Astrocyte (in vitro differentiated cells and primary cell): ENCODE measurements around the gene TMEM130. TPM values are rescaled to one million over a fixed set of nuclear protein-coding genes. Genes with fewer than 3 reads are reported as not detected.

Experiments used
- DNase-seq: peaks from one replicate; pipeline ENCODE4 v3.0.0-alpha.2; 2010; ENCODE audit warnings: low read depth
- FAIRE-seq: peaks from 2 replicates; lab custom pipeline; 2011; peaks lifted over from hg19 to GRCh38; lab: Jason Lieb, UNC
- H2AFZ ChIP-seq: 2 replicates; pipeline ENCODE4 v1.6.0; 2012; ENCODE audit warnings: low read depth, low read length, inconsistent platforms
- H3K27ac ChIP-seq: 2 replicates; pipeline ENCODE4 v1.5.1; 2011; ENCODE audit warnings: low read depth, low read length, inconsistent platforms
- H3K27me3 ChIP-seq: 2 replicates; pipeline ENCODE4 v1.6.0; 2011; ENCODE audit warnings: low read length, inconsistent platforms; ENCODE audit not compliant: insufficient read depth
- H3K36me3 ChIP-seq: 2 replicates; pipeline ENCODE4 v1.5.1; 2011; ENCODE audit warnings: low read length, inconsistent platforms; ENCODE audit not compliant: insufficient read depth
- H3K4me1 ChIP-seq: 2 replicates; pipeline ENCODE4 v1.5.1; 2011; ENCODE audit warnings: low read length, inconsistent platforms; ENCODE audit not compliant: insufficient read depth
- H3K4me2 ChIP-seq: 2 replicates; pipeline ENCODE4 v1.6.0; 2012; ENCODE audit warnings: low read length, inconsistent platforms
- H3K4me3 ChIP-seq: 2 replicates; pipeline ENCODE4 v1.5.1; 2011; ENCODE audit warnings: low read depth, mild to moderate bottlenecking, low read length, inconsistent platforms; ENCODE audit not compliant: insufficient read depth
- H3K79me2 ChIP-seq: 2 replicates; pipeline ENCODE4 v1.6.0; 2012; ENCODE audit warnings: mild to moderate bottlenecking, low read length, inconsistent platforms; ENCODE audit not compliant: insufficient read depth
- H3K9ac ChIP-seq: 2 replicates; pipeline ENCODE4 v1.6.0; 2012; ENCODE audit warnings: mild to moderate bottlenecking, low read length, inconsistent platforms
- H3K9me3 ChIP-seq: 2 replicates; pipeline ENCODE4 v1.5.1; 2012; ENCODE audit warnings: low read depth, mild to moderate bottlenecking, low read length, inconsistent platforms; ENCODE audit not compliant: insufficient read depth
- H4K20me1 ChIP-seq: 2 replicates; pipeline ENCODE4 v1.6.0; 2012; ENCODE audit warnings: low read length, inconsistent platforms; ENCODE audit not compliant: insufficient read depth
- H3K27ac Mint-ChIP-seq: one replicate; pipeline ENCODE4 v1.8.0; 2021; ENCODE audit warnings: mild to moderate bottlenecking, mixed read lengths; ENCODE audit not compliant: unreplicated experiment
- H3K27me3 Mint-ChIP-seq: one replicate; pipeline ENCODE4 v1.8.0; 2021; ENCODE audit warnings: low read depth, mixed read lengths; ENCODE audit not compliant: unreplicated experiment
- H3K36me3 Mint-ChIP-seq: one replicate; pipeline ENCODE4 v1.8.0; 2021; ENCODE audit warnings: low read depth, mixed read lengths; ENCODE audit not compliant: unreplicated experiment
- H3K4me1 Mint-ChIP-seq: one replicate; pipeline ENCODE4 v1.8.0; 2021; ENCODE audit warnings: low read depth, mixed read lengths; ENCODE audit not compliant: unreplicated experiment
- H3K4me3 Mint-ChIP-seq: one replicate; pipeline ENCODE4 v1.8.0; 2021; ENCODE audit warnings: mild to moderate bottlenecking, moderate library complexity, mixed read lengths; ENCODE audit not compliant: unreplicated experiment
- H3K9me3 Mint-ChIP-seq: one replicate; pipeline ENCODE4 v1.8.0; 2021; ENCODE audit warnings: mild to moderate bottlenecking, mixed read lengths; ENCODE audit not compliant: unreplicated experiment
- EZH2 ChIP-seq: IDR thresholded peaks from 2 replicates; pipeline ENCODE4 v1.6.1; 2012; ENCODE audit warnings: mild to moderate bottlenecking, low read length, inconsistent platforms; ENCODE audit not compliant: insufficient read depth
- total RNA-seq: library from RNA; stranded (reverse); gene quantifications from 2 replicates; pipeline ENCODE4 v1.2.1, GENCODE V29; 2021
- TF ChIP-seq, protein P1 (sequence below): IDR thresholded peaks from 2 replicates; pipeline ENCODE4 v1.5.1; 2011; ENCODE audit warnings: low read depth, mild to moderate bottlenecking, inconsistent platforms, low read length, moderate library complexity; ENCODE audit not compliant: insufficient read depth

TMEM130 gene
- total RNA-seq, 1 donor from 2014 or later = 12.4 TPM

DNA sequence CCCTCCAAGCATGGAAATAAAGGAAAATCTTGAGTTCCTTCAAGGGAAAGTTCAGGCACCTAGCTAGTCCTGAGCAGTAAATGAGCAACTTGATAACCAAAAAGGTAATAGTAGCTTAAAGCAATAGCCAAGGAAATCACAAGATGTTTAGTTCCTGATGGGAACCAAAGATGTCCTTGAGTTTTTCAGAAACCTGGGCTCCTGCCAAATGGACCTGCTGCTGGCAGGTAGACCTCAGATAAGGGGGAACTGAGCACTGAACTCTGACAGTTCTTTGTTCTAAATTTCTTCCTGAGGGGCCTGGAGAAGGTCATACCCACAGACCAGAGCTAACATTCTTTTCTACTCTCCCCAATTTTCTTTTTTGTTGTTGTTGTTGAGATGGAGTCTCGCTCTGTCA, 48.5 kb downstream of the TMEM130 start:
- TF ChIP-seq, protein P1, sequence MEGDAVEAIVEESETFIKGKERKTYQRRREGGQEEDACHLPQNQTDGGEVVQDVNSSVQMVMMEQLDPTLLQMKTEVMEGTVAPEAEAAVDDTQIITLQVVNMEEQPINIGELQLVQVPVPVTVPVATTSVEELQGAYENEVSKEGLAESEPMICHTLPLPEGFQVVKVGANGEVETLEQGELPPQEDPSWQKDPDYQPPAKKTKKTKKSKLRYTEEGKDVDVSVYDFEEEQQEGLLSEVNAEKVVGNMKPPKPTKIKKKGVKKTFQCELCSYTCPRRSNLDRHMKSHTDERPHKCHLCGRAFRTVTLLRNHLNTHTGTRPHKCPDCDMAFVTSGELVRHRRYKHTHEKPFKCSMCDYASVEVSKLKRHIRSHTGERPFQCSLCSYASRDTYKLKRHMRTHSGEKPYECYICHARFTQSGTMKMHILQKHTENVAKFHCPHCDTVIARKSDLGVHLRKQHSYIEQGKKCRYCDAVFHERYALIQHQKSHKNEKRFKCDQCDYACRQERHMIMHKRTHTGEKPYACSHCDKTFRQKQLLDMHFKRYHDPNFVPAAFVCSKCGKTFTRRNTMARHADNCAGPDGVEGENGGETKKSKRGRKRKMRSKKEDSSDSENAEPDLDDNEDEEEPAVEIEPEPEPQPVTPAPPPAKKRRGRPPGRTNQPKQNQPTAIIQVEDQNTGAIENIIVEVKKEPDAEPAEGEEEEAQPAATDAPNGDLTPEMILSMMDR = no peak
- TF ChIP-seq EZH2 = no peak

DNA sequence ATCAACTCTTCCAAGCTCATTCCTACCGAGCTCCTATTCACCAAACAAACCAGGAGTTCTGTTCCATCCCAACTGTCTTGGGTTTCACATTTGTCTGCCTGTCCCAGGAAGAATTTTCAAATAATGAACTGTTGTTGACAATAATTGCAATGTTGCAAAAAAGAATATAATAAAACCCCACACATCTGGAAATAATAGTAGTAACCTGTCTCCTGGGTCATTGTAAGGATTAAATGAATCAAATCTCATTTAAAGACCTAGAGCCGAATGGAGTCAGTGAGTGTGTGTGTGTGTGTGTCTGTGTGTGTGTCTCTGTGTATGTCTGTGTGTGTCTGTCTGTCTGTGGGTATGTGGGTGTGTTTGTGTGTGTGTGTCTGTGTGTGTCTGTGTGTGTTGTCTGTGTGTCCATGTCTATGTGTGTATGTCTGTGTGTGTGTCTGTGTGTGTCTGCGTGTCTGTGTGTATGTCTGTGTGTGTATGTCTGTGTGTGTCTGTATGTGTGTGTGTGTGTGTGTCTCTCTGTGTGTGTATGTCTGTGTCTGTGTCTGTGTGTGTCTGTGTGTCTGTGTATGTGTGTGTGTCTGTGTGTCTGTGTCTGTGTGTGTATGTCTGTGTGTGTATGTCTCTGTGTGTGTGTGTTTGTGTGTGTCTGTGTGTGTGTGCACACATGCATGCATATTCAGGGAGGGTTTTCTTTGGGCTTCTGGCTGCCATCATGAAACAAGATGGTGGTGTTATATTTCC, 52.7 kb downstream of the TMEM130 start:
- no peaks in the 10 kb centered on the region for H3K27me3 ChIP-seq
- FAIRE-seq (no peak), DNase-seq (no peak)
- Mint-ChIP-seq H3K4me3 (no peak overlapping the region), H3K27ac (no peak overlapping the region), H3K27me3 (peaks cover 9% of the 10 kb centered on the region), H3K4me1 (peaks cover 5% of the 10 kb centered on the region), H3K9me3 (no peaks in the 10 kb centered on the region), H3K36me3 (no peaks in the 10 kb centered on the region)
- H2AFZ ChIP-seq = no peak overlapping the region
- H4K20me1 ChIP-seq = no peaks in the 10 kb centered on the region
- no peak overlapping the region for H3K4me3 ChIP-seq
- H3K4me1 ChIP-seq = peaks cover under 1% of the 10 kb centered on the region
- H3K9ac ChIP-seq = no peak overlapping the region
- no peaks in the 10 kb centered on the region for H3K36me3 ChIP-seq
- no peak overlapping the region for H3K27ac ChIP-seq
- H3K4me2 ChIP-seq = no peak overlapping the region
- TF ChIP-seq, protein P1 = no peak
- TF ChIP-seq EZH2 = no peak
- no peaks in the 10 kb centered on the region for H3K79me2 ChIP-seq
- H3K9me3 ChIP-seq = no peaks in the 10 kb centered on the region

More for the DNA sequence above, 48.5 kb downstream of the TMEM130 start:
- Histone ChIP-seq H3K79me2 (no peaks in the 10 kb centered on the region), H3K9me3 (no peaks in the 10 kb centered on the region), H3K36me3 (no peaks in the 10 kb centered on the region), H3K9ac (no peak overlapping the region), H3K4me3 (no peak overlapping the region), H2AFZ (no peak overlapping the region), H3K4me1 (peaks cover 6% of the 10 kb centered on the region), H3K4me2 (no peak overlapping the region), H3K27me3 (peaks cover under 1% of the 10 kb centered on the region), H4K20me1 (no peaks in the 10 kb centered on the region), H3K27ac (no peak overlapping the region)
- H3K9me3 Mint-ChIP-seq = no peaks in the 10 kb centered on the region
- H3K36me3 Mint-ChIP-seq = no peaks in the 10 kb centered on the region
- H3K4me3 Mint-ChIP-seq = no peak overlapping the region
- no peak overlapping the region for H3K27ac Mint-ChIP-seq
- FAIRE-seq (no peak), DNase-seq (no peak)
- H3K4me1 Mint-ChIP-seq = peaks cover 9% of the 10 kb centered on the region
- H3K27me3 Mint-ChIP-seq = no peaks in the 10 kb centered on the region

DNA sequence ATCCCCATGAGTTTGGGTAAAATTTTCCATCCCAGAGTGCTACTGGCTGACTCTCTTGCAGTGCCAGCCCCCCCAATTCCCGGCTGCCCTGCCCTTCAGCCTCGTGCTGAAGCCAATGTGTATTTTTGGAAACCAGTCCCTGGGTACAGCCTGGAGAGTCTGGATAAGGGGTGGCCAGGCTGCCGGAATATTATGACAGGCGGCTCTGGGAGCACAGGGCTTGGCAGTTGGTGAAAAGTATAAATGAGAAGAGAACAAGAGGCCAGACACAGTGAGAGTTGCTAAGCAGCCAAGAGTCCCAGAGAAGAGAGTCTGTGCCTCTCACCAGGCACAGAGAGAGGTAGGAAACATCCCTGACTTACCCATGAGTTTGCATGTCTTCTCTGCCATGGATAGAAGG, 53.6 kb downstream of the TMEM130 start:
- Histone ChIP-seq H3K9me3 (no peaks in the 10 kb centered on the region), H3K4me1 (no peaks in the 10 kb centered on the region), H4K20me1 (no peaks in the 10 kb centered on the region), H3K4me2 (no peak overlapping the region), H3K79me2 (no peaks in the 10 kb centered on the region), H3K9ac (no peak overlapping the region), H3K27ac (no peak overlapping the region), H2AFZ (no peak overlapping the region), H3K27me3 (no peaks in the 10 kb centered on the region), H3K36me3 (no peaks in the 10 kb centered on the region), H3K4me3 (no peak overlapping the region)
- no peaks in the 10 kb centered on the region for H3K36me3 Mint-ChIP-seq
- TF ChIP-seq EZH2 = no peak
- TF ChIP-seq, protein P1 = no peak
- H3K9me3 Mint-ChIP-seq = no peaks in the 10 kb centered on the region
- peak overlapping the region; percentile 11 for H3K4me3 Mint-ChIP-seq
- H3K27me3 Mint-ChIP-seq = peaks cover 9% of the 10 kb centered on the region
- FAIRE-seq (no peak), DNase-seq (no peak)
- peaks cover 5% of the 10 kb centered on the region for H3K4me1 Mint-ChIP-seq
- no peak overlapping the region for H3K27ac Mint-ChIP-seq
